Measurements from ENCODE around the gene RALGPS1. TPM values are rescaled to one million over a fixed set of nuclear protein-coding genes. Genes with fewer than 3 reads are reported as not detected.
A peak's percentile ranks its signal among the peaks of the same experiment; 100 is the strongest.

Gene RALGPS1
- total RNA-seq, 1 donor from 2014 or later: 30.7 TPM

DNA sequence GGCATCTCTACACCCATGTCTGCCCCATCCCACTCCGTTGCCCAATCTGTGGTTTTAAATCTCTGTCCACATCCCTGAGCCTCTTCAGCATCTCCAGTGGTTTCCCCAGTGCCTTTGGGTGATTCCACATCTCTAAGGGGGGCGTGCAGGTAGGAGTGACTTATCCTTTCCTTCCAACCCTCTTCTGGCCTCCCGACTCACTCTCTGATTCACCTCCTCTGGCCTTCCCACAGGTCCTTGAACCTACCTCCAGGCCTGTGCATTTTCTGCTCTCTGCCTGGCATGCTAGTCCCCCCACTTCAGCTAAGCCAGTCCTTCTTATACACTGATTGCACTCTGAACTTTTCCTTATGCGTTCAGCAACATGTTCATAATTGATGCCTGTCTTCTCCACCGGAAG, 99.0 kb downstream of the RALGPS1 start:
- TF ChIP-seq, protein P1, sequence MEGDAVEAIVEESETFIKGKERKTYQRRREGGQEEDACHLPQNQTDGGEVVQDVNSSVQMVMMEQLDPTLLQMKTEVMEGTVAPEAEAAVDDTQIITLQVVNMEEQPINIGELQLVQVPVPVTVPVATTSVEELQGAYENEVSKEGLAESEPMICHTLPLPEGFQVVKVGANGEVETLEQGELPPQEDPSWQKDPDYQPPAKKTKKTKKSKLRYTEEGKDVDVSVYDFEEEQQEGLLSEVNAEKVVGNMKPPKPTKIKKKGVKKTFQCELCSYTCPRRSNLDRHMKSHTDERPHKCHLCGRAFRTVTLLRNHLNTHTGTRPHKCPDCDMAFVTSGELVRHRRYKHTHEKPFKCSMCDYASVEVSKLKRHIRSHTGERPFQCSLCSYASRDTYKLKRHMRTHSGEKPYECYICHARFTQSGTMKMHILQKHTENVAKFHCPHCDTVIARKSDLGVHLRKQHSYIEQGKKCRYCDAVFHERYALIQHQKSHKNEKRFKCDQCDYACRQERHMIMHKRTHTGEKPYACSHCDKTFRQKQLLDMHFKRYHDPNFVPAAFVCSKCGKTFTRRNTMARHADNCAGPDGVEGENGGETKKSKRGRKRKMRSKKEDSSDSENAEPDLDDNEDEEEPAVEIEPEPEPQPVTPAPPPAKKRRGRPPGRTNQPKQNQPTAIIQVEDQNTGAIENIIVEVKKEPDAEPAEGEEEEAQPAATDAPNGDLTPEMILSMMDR (IDR thresholded peaks at IDR 0.05): no peak
- TF ChIP-seq EZH2phosphoT487 (IDR thresholded peaks at IDR 0.05): no peak
- TF ChIP-seq EZH2 (IDR thresholded peaks at IDR 0.05): no peak
- Histone ChIP-seq H3K4me2 (no peak overlapping the region), H3K79me2 (ENCODE audit: low read depth) (no peaks in the 10 kb centered on the region), H3K27ac (no peak overlapping the region), H3K4me1 (peaks cover 12% of the 10 kb centered on the region), H3K27me3 (no peaks in the 10 kb centered on the region), H3K36me3 (no peaks in the 10 kb centered on the region), H2AFZ (replicated peaks) (no peak overlapping the region), H4K20me1 (ENCODE audit: low read depth) (no peaks in the 10 kb centered on the region), H3F3A (ENCODE audit: low read depth) (no peaks in the 10 kb centered on the region), H3K9ac (no peak overlapping the region), H3K9me3 (ENCODE audit: low read depth) (no peaks in the 10 kb centered on the region), H3K4me3 (no peak overlapping the region)
- H3K27me3 Mint-ChIP-seq (ENCODE audit: insufficient read depth, low read depth): no peaks in the 10 kb centered on the region
- no peak overlapping the region for H3K4me3 Mint-ChIP-seq
- H3K4me1 Mint-ChIP-seq: peaks cover 20% of the 10 kb centered on the region
- H3K27ac Mint-ChIP-seq: no peak overlapping the region
- DNase-seq (ENCODE audit: low spot score): no peak
- peaks cover 2% of the 10 kb centered on the region for H3K36me3 Mint-ChIP-seq
- no peaks in the 10 kb centered on the region for H3K9me3 Mint-ChIP-seq

DNA sequence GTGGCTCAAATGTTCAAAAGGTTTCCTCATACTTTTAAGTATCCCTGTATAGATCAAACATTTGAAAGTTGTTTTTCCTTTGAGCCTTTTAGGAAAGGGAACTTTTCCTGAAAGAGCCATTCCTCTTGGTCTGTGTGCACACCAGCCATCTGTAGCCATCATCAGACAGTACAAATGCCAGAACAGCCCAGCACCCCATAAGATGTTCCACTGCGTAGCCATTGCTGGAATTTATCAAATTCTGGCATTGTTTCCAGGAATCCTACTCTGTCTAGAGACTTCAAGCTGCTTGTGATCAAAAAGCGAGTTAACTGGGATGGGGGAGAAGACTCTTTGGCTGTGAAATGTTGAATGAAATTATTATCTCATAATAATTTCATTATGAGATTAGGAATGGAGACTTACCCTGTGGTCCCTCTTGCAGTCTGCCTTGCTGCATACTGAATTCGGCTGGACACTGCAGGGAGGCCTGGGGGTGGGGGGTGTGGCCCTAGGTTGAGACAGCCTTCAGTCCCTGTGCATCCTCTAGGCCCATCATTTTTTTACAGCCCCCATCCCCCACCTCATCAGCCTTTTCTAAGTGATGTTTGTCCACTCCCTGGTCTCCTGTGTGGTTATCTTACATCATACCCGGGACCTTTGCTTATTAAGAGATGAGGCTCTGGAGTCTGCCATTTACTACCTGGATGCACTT, 99.8 kb downstream of the RALGPS1 start:
- no peak for DNase-seq (ENCODE audit: low spot score)
- TF ChIP-seq, protein P1 (IDR thresholded peaks at IDR 0.05): no peak
- TF ChIP-seq EZH2phosphoT487 (IDR thresholded peaks at IDR 0.05) (no peak), EZH2 (IDR thresholded peaks at IDR 0.05) (no peak)
- peaks cover 12% of the 10 kb centered on the region for H3K4me1 ChIP-seq
- no peaks in the 10 kb centered on the region for H3K9me3 Mint-ChIP-seq
- H3K79me2 ChIP-seq (ENCODE audit: low read depth): no peaks in the 10 kb centered on the region
- peaks cover 20% of the 10 kb centered on the region for H3K4me1 Mint-ChIP-seq
- no peak overlapping the region for H3K4me2 ChIP-seq
- no peaks in the 10 kb centered on the region for H3K36me3 Mint-ChIP-seq
- H3K27ac ChIP-seq: no peak overlapping the region
- no peaks in the 10 kb centered on the region for H3K27me3 Mint-ChIP-seq (ENCODE audit: insufficient read depth, low read depth)
- no peaks in the 10 kb centered on the region for H3K36me3 ChIP-seq
- H3K9ac ChIP-seq: no peak overlapping the region
- no peaks in the 10 kb centered on the region for H3K9me3 ChIP-seq (ENCODE audit: low read depth)
- H4K20me1 ChIP-seq (ENCODE audit: low read depth): no peaks in the 10 kb centered on the region
- no peak overlapping the region for H3K27ac Mint-ChIP-seq
- no peak overlapping the region for H3K4me3 ChIP-seq
- no peak overlapping the region for H3K4me3 Mint-ChIP-seq
- H3F3A ChIP-seq (ENCODE audit: low read depth): no peaks in the 10 kb centered on the region
- no peak overlapping the region for H2AFZ ChIP-seq (replicated peaks)
- H3K27me3 ChIP-seq: no peaks in the 10 kb centered on the region

DNA sequence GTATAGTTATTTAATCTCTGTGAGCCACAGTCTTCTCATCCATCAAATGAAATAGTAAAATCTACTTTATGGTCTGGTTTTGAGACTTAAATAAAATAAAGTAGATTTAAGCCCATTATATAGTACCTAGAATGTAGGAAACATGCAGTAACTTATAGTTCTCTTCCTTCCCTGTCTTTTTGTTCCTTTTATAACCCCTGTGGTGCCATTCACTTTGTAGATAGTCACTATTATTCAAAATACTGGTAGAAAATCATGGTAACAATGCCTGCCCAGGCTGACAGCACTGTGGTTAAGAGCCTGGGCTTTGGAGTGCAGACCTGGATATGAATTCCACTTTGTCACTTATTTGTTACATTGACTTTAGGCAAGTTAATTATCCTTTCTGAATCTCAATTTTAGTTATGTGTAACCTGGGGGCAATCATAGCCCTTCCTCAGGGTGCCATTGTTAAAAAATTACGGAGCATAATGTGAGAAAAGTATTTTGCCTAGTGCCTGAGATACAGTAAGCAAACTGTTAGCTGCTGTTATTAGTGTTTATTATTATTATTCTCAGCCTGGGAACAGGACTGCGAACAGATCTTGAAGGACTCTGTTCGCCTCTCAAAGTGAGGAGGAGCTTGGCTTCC, 100.4 kb downstream of the RALGPS1 start:
- H3K4me2 ChIP-seq: no peak overlapping the region
- no peaks in the 10 kb centered on the region for H3K79me2 ChIP-seq (ENCODE audit: low read depth)
- H4K20me1 ChIP-seq (ENCODE audit: low read depth): no peaks in the 10 kb centered on the region
- H3K36me3 ChIP-seq: no peaks in the 10 kb centered on the region
- Mint-ChIP-seq H3K27me3 (ENCODE audit: insufficient read depth, low read depth) (no peaks in the 10 kb centered on the region), H3K36me3 (no peaks in the 10 kb centered on the region), H3K27ac (no peak overlapping the region), H3K4me3 (no peak overlapping the region), H3K9me3 (no peaks in the 10 kb centered on the region), H3K4me1 (peaks cover 20% of the 10 kb centered on the region)
- no peaks in the 10 kb centered on the region for H3K9me3 ChIP-seq (ENCODE audit: low read depth)
- H3K4me1 ChIP-seq: peaks cover 12% of the 10 kb centered on the region
- H3K9ac ChIP-seq: no peak overlapping the region
- no peak overlapping the region for H2AFZ ChIP-seq (replicated peaks)
- TF ChIP-seq EZH2 (IDR thresholded peaks at IDR 0.05) (no peak), EZH2phosphoT487 (IDR thresholded peaks at IDR 0.05) (no peak)
- TF ChIP-seq, protein P1 (IDR thresholded peaks at IDR 0.05): no peak
- no peaks in the 10 kb centered on the region for H3K27me3 ChIP-seq
- H3F3A ChIP-seq (ENCODE audit: low read depth): no peaks in the 10 kb centered on the region
- peak; percentile 28 for DNase-seq (ENCODE audit: low spot score)
- H3K4me3 ChIP-seq: no peak overlapping the region
- H3K27ac ChIP-seq: no peak overlapping the region
